ENCODE results near the gene MYZAP. TPM values are rescaled to one million over a fixed set of nuclear protein-coding genes. Genes with fewer than 3 reads are reported as not detected.

The MYZAP gene
- total and polyA plus RNA-seq, 9 of the 15 experiments (the other 6 are each of a cell fraction or from before 2014, with no cell fraction given): 0.03 TPM; not detected in 8

DNA sequence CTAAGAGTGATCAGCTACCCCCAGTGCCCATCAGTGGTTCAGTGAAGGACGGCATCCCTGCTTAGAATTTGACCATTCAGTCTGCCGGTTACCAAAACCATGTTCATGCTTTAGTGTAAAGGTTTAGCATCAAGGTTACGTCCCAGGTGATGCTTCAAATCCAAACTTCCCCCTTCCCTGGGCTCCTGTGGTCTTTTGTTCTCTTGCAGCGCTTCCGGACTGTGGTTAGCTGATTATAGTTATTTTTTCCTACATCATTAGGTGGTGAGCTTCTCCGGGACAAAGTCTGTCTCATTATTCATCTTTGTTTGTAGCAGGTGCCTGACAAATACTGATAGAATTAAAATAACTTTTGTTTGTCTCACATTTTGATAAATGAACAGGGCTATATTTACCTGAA, 28.3 kb upstream of the MYZAP start:
- Histone ChIP-seq H3K9me3 (replicated peaks; ENCODE audit: control insufficient read depth, insufficient read depth, low read depth, low read length) (no peaks in the 10 kb centered on the region; the same call in 1 of the 2 replicates), H3K79me2 (ENCODE audit: control insufficient read depth, insufficient read depth, low read length) (no peaks in the 10 kb centered on the region), H3K9me1 (ENCODE audit: control insufficient read depth, insufficient read depth, low read length) (no peaks in the 10 kb centered on the region), H3K36me3 (ENCODE audit: control insufficient read depth, insufficient read depth, low read length) (no peaks in the 10 kb centered on the region), H2AFZ (ENCODE audit: low read depth, low read length) (no peak overlapping the region), H3K4me3 (no peak overlapping the region), H3K9ac (ENCODE audit: insufficient read depth in 1 of 2, low read depth in 2 of 2, low read length in 2 of 2) (no peak overlapping the region), H3K27me3 (ENCODE audit: control insufficient read depth in 2 of 2, insufficient read depth in 2 of 2, low read length in 2 of 2) (peaks cover 15 to 27% of the 10 kb centered on the region in 2 experiments), H3K4me2 (ENCODE audit: insufficient read depth, low read length) (no peak overlapping the region), H4K20me1 (replicated peaks; ENCODE audit: control insufficient read depth, insufficient read depth, low read length) (no peaks in the 10 kb centered on the region), H3K4me1 (replicated peaks in 1 of 2; ENCODE audit: control insufficient read depth in 2 of 2, insufficient read depth in 2 of 2, low read length in 2 of 2) (no peaks in the 10 kb centered on the region; a peak in 1 of 5 replicates), H3K27ac (ENCODE audit: extremely low read depth, low read depth, low read length) (no peak overlapping the region)
- in situ Hi-C loops (cut with MboI) (loop anchor here (10.0 to 25.0 kb wide), 2 partner anchors 499 to 621 kb away; partner anchors contain the start of gene ALDH1A2), intact Hi-C loops (cut with micrococcal nuclease) (loop anchor here (5.0 kb wide), 1 partner anchor 49 kb away; no protein-coding TSS in a partner anchor)
- no TSS peak for BruUV-seq (replicated peaks)
- ChIA-PET POLR2A (interaction anchor here (0.9 kb wide), 1 partner anchor 11 kb away, joined by 3 read pairs; no protein-coding TSS in a partner anchor), CTCF (ENCODE audit: low intra/inter-chr PET ratio) (no interaction called here)
- no peak for ATAC-seq
- no peak for DNase-seq (ENCODE audit: extremely low read depth in 1 of 4, low spot score in 3 of 4)
- FAIRE-seq: no peak
- WGBS (ENCODE audit: insufficient coverage, low coverage, missing lambda C conversion rate): 3% methylated on average over 6 of the region's 6 CpGs
- TF ChIP-seq, protein P1, sequence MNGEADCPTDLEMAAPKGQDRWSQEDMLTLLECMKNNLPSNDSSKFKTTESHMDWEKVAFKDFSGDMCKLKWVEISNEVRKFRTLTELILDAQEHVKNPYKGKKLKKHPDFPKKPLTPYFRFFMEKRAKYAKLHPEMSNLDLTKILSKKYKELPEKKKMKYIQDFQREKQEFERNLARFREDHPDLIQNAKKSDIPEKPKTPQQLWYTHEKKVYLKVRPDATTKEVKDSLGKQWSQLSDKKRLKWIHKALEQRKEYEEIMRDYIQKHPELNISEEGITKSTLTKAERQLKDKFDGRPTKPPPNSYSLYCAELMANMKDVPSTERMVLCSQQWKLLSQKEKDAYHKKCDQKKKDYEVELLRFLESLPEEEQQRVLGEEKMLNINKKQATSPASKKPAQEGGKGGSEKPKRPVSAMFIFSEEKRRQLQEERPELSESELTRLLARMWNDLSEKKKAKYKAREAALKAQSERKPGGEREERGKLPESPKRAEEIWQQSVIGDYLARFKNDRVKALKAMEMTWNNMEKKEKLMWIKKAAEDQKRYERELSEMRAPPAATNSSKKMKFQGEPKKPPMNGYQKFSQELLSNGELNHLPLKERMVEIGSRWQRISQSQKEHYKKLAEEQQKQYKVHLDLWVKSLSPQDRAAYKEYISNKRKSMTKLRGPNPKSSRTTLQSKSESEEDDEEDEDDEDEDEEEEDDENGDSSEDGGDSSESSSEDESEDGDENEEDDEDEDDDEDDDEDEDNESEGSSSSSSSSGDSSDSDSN (IDR thresholded peaks at IDR 0.05; ENCODE audit: borderline replicate concordance in 1 of 2, low read depth in 2 of 2, low read length in 2 of 2): no peak
- TF ChIP-seq FOXA3 (CRISPR knock-in tag; conservative IDR thresholded peaks at IDR 0.05 in 1 of 2, IDR thresholded peaks at IDR 0.05 in 1 of 2): no peak
- 0 out of 2 replicates have a peak, but pooled peaks have one; percentile 3 for TF ChIP-seq RNF2 (IDR thresholded peaks at IDR 0.05)
- TF ChIP-seq CCNT2 (IDR thresholded peaks at IDR 0.05; ENCODE audit: borderline replicate concordance, extremely low read depth, insufficient read length, low read depth, low read length): no peak
- no peak for TF ChIP-seq NFE2 (IDR thresholded peaks at IDR 0.05; ENCODE audit: low read depth)
- TF ChIP-seq TEAD1 (CRISPR knock-in tag; IDR thresholded peaks at IDR 0.05): no peak
